Endothelial cell of umbilical vein (primary cell): Measurements from ENCODE around the gene TJP1. TPM values are rescaled to one million over a fixed set of nuclear protein-coding genes. Genes with fewer than 3 reads are reported as not detected.

ENCODE experiments used
- BruUV-seq: library from RNA; stranded (reverse); fragments of 400-500 nt; replicated peaks from 2 replicates; lab custom pipeline; 2021; lab: Mats Ljungman, UMichigan
- CTCF ChIA-PET: fragments of 300-600, 350-600 bp; sonication (Branson Sonifier 250); formaldehyde crosslinking; loops from one replicate; lab custom pipeline; 2021; ENCODE audit warnings: antibody characterized with exemption, inconsistent platforms; lab: Charles Lee
- POLR2A ChIA-PET: fragments of 300-600, 350-600 bp; sonication (Branson Sonifier 250); formaldehyde crosslinking; loops from one replicate; lab custom pipeline; 2021; ENCODE audit warnings: antibody characterized with exemption, inconsistent platforms; lab: Charles Lee
- DNase-seq: peaks from one replicate; pipeline ENCODE4 v3.0.0-alpha.2; 2011; ENCODE audit warnings: low read depth, low spot score
- FAIRE-seq: peaks from 2 replicates; lab custom pipeline; 2011; peaks lifted over from hg19 to GRCh38; lab: Jason Lieb, UNC
- H2AFZ ChIP-seq: 2 replicates; pipeline ENCODE4 v1.6.0; 2012; ENCODE audit warnings: low read depth, low read length, control low read depth, inconsistent platforms
- H3K27ac ChIP-seq: 2 replicates; pipeline ENCODE4 v1.5.1; 2011; ENCODE audit warnings: low read depth, mild to moderate bottlenecking, control low read depth, low read length, moderate library complexity; ENCODE audit not compliant: insufficient read depth
- H3K27me3 ChIP-seq, 2 experiments: 2 replicates each; pipeline versions ENCODE4 v1.6.0 to v1.6.1; 2011; ENCODE audit warnings: low read length in 2 of 2, mixed read lengths in 1 of 2; ENCODE audit not compliant: control insufficient read depth in 2 of 2, insufficient read depth in 2 of 2
- H3K36me3 ChIP-seq, 2 experiments: 2 replicates in 1 of 2; 3 replicates in 1 of 2; pipeline ENCODE4 v1.5.1; 2011; ENCODE audit warnings: low read length in 2 of 2, mild to moderate bottlenecking in 1 of 2, moderate library complexity in 1 of 2; ENCODE audit not compliant: control insufficient read depth in 2 of 2, insufficient read depth in 2 of 2; ENCODE audit errors: extremely low read depth in 1 of 2
- H3K4me1 ChIP-seq: 3 replicates; pipeline ENCODE4 v1.5.1; 2011; ENCODE audit warnings: mild to moderate bottlenecking, low read length; ENCODE audit not compliant: control insufficient read depth, insufficient read depth; ENCODE audit errors: extremely low read depth
- H3K4me2 ChIP-seq: 2 replicates; pipeline ENCODE4 v1.6.1; 2011; ENCODE audit warnings: low read length, control low read depth, mixed read lengths; ENCODE audit not compliant: insufficient read depth
- H3K4me3 ChIP-seq, 3 experiments: fragments of 200-600 bp in 1 of 3; sonication (generic), shearing (Covaris generic) in 1 of 3; replicated peaks in 1 of 3; 2 replicates each; pipeline ENCODE4 v1.5.1; 2011 to 2016; ENCODE audit warnings: control low read depth in 3 of 3, low read length in 3 of 3, mild to moderate bottlenecking in 2 of 3, inconsistent platforms in 1 of 3, low read depth in 1 of 3, moderate library complexity in 1 of 3; ENCODE audit not compliant: insufficient read depth in 1 of 3
- H3K79me2 ChIP-seq: 2 replicates; pipeline ENCODE4 v1.6.0; 2012; ENCODE audit warnings: low read length, inconsistent platforms; ENCODE audit not compliant: control insufficient read depth, insufficient read depth
- H3K9ac ChIP-seq: replicated peaks from 2 replicates; pipeline ENCODE3; 2011; ENCODE audit warnings: low read length, control low read depth; ENCODE audit not compliant: insufficient read depth; ENCODE audit errors: extremely low read depth
- H3K9me1 ChIP-seq: replicated peaks from 3 replicates; pipeline ENCODE4 v1.6.0; 2011; ENCODE audit warnings: mild to moderate bottlenecking, low read length; ENCODE audit not compliant: control insufficient read depth, insufficient read depth; ENCODE audit errors: extremely low read depth
- H3K9me3 ChIP-seq: replicated peaks from 2 replicates; pipeline ENCODE4 v1.5.1; 2012; ENCODE audit warnings: low read length, inconsistent platforms; ENCODE audit not compliant: control insufficient read depth, insufficient read depth
- H4K20me1 ChIP-seq: replicated peaks from 2 replicates; pipeline ENCODE3; 2011; ENCODE audit warnings: mild to moderate bottlenecking, low read length; ENCODE audit not compliant: control insufficient read depth, insufficient read depth; ENCODE audit errors: extremely low read depth
- EZH2 ChIP-seq: IDR thresholded peaks from 2 replicates; pipeline ENCODE4 v1.6.1; 2012; ENCODE audit warnings: borderline replicate concordance, low read depth, mild to moderate bottlenecking, moderate library complexity, low read length, inconsistent platforms; ENCODE audit not compliant: severe bottlenecking
- FOS ChIP-seq: IDR thresholded peaks from 2 replicates; pipeline ENCODE4 v1.6.1; 2011; ENCODE audit warnings: mild to moderate bottlenecking, low read length, moderate library complexity, borderline replicate concordance; ENCODE audit not compliant: insufficient read depth
- GATA2 ChIP-seq: IDR thresholded peaks from 2 replicates; pipeline ENCODE4 v1.7.0; 2011; ENCODE audit warnings: low read depth, mild to moderate bottlenecking, moderate library complexity, mixed read lengths, low read length; ENCODE audit not compliant: insufficient read length, insufficient read depth
- JUN ChIP-seq: IDR thresholded peaks from 2 replicates; pipeline ENCODE4 v1.6.1; 2011; ENCODE audit warnings: borderline replicate concordance, low read depth; ENCODE audit not compliant: insufficient read length, insufficient read depth
- MAX ChIP-seq: IDR thresholded peaks from 2 replicates; pipeline ENCODE4 v1.6.1; 2011; ENCODE audit not compliant: insufficient read depth, insufficient read length
- MYC ChIP-seq: IDR thresholded peaks from one replicate; pipeline ENCODE4 v1.6.1; 2011; ENCODE audit warnings: mild to moderate bottlenecking, low read depth, low read length
- POLR2A ChIP-seq: IDR thresholded peaks from 2 replicates; pipeline ENCODE4 v1.6.1; 2012; ENCODE audit warnings: low read depth, mild to moderate bottlenecking, control low read depth, low read length
- POLR2AphosphoS5 ChIP-seq: IDR thresholded peaks from 2 replicates; pipeline ENCODE4 v1.6.1; 2012; ENCODE audit warnings: low read depth, mild to moderate bottlenecking, control low read depth, low read length, moderate library complexity; ENCODE audit not compliant: insufficient read depth
- dilution Hi-C: fragments of 300-500 bp; cut with MboI; formaldehyde crosslinking; loops from one replicate; pipeline ENCODE4 v1.15.0; 2019; ENCODE audit warnings: low sequenced_read_pairs; ENCODE audit not compliant: extremely low pct_ligation_motif_present
- intact Hi-C: fragments of 100-400 bp; cut with micrococcal nuclease; formaldehyde crosslinking; loops from one replicate; pipeline ENCODE4 v1.10.0; 2022
- polyA plus RNA-seq, 4 experiments: library from polyadenylated mRNA; depleted of rRNA in 3 of 4; stranded (reverse) in 3 of 4; unstranded in 1 of 4; fragments of >200 nt; gene quantifications; 2 replicates each; pipeline versions ENCODE4 v1.2.1 to v1.2.3, GENCODE V29; 2011 to 2012; ENCODE audit warnings: missing spikeins in 1 of 4
- total RNA-seq: library from RNA; stranded (reverse); gene quantifications from 2 replicates; pipeline ENCODE4 v1.2.3, GENCODE V29; 2021
- TF ChIP-seq, protein P1 (sequence below), 2 donors: IDR thresholded peaks; 1 replicate in 1 of 2; 2 replicates in 1 of 2; pipeline ENCODE4 v1.5.1; 2011; ENCODE audit warnings: low read length in 2 of 2, mild to moderate bottlenecking in 2 of 2, moderate library complexity in 2 of 2, control low read depth in 1 of 2, inconsistent platforms in 1 of 2, low read depth in 1 of 2; ENCODE audit not compliant: insufficient read depth in 1 of 2; ENCODE audit errors: extremely low read depth in 1 of 2

Gene TJP1
- total and polyA plus RNA-seq, 2 donors (not counting 3 experiments of a cell fraction or from before 2014, with no cell fraction given), result 45.6 to 128 TPM

DNA sequence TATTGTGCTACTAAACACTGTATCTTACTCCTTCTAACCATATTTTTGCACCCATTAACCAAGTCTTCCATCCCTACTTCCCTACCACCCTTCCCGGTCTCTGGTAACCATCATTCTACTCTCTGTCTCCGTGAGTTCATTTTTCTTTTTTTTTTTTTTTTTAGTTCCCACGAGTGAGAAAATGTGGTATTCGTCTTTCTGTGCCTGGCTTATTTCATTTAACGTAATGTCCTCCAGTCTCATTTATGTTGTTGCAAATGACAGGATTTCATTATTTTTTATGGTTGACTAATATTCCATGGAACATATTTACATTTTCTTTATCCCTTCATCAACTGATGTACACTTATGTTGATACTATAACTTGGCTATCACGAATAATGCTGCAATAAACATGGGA, 31.7 kb downstream of the TJP1 start:
- Histone ChIP-seq H3K9ac (no peak overlapping the region), H3K4me1 (peaks cover 5% of the 10 kb centered on the region), H3K9me1 (no peaks in the 10 kb centered on the region), H2AFZ (no peak overlapping the region), H4K20me1 (peaks cover 5% of the 10 kb centered on the region), H3K36me3 (peaks cover 0 to 2% of the 10 kb centered on the region in 2 experiments), H3K4me2 (no peak overlapping the region), H3K4me3 (no peak overlapping the region), H3K9me3 (no peaks in the 10 kb centered on the region), H3K27me3 (no peaks in the 10 kb centered on the region), H3K79me2 (peaks cover 59% of the 10 kb centered on the region), H3K27ac (no peak overlapping the region)
- FAIRE-seq (no peak), DNase-seq (no peak)
- dilution Hi-C loops, result no loop called here
- ChIA-PET CTCF (no interaction called here), POLR2A (no interaction called here)
- no TSS peak for BruUV-seq
- no peak for TF ChIP-seq FOS
- TF ChIP-seq MAX, result no peak
- TF ChIP-seq GATA2, result no peak
- TF ChIP-seq JUN, result no peak
- TF ChIP-seq EZH2, result no peak
- TF ChIP-seq, protein P1, sequence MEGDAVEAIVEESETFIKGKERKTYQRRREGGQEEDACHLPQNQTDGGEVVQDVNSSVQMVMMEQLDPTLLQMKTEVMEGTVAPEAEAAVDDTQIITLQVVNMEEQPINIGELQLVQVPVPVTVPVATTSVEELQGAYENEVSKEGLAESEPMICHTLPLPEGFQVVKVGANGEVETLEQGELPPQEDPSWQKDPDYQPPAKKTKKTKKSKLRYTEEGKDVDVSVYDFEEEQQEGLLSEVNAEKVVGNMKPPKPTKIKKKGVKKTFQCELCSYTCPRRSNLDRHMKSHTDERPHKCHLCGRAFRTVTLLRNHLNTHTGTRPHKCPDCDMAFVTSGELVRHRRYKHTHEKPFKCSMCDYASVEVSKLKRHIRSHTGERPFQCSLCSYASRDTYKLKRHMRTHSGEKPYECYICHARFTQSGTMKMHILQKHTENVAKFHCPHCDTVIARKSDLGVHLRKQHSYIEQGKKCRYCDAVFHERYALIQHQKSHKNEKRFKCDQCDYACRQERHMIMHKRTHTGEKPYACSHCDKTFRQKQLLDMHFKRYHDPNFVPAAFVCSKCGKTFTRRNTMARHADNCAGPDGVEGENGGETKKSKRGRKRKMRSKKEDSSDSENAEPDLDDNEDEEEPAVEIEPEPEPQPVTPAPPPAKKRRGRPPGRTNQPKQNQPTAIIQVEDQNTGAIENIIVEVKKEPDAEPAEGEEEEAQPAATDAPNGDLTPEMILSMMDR (IDR thresholded peaks at IDR 0.05; ENCODE audit: extremely low read depth in 1 of 2, insufficient read depth in 1 of 2, low read depth in 1 of 2, low read length in 2 of 2), result no peak
- no peak for TF ChIP-seq POLR2AphosphoS5
- no peak for TF ChIP-seq MYC
- no peak for TF ChIP-seq POLR2A
- intact Hi-C loops, result no loop called here
